Uterus (tissue), 2 donors: ENCODE measurements around the gene ACKR2.

Experiments
- POLR2A ChIP-seq, 2 donors: fragments of 450-650 bp; IDR thresholded peaks; one replicate each; pipeline ENCODE4 v1.6.1; 2016; ENCODE audit warnings: antibody characterized with exemption in 2 of 2, mild to moderate bottlenecking in 1 of 2, moderate library complexity in 1 of 2
- TF ChIP-seq, protein P1 (sequence below), 4 experiments: fragments of 200-600 bp in 2 of 4; fragments of 450-650 bp in 2 of 4; sonication (generic) in 2 of 4; IDR thresholded peaks; one replicate each; pipeline ENCODE4 v1.5.1; 2016 to 2019; ENCODE audit warnings: antibody characterized with exemption in 4 of 4, mild to moderate bottlenecking in 2 of 4, moderate library complexity in 1 of 4

GRCh38 chr3:42762046-42762724, 47.1 kb upstream of the ACKR2 start:
- TF ChIP-seq, protein P1, sequence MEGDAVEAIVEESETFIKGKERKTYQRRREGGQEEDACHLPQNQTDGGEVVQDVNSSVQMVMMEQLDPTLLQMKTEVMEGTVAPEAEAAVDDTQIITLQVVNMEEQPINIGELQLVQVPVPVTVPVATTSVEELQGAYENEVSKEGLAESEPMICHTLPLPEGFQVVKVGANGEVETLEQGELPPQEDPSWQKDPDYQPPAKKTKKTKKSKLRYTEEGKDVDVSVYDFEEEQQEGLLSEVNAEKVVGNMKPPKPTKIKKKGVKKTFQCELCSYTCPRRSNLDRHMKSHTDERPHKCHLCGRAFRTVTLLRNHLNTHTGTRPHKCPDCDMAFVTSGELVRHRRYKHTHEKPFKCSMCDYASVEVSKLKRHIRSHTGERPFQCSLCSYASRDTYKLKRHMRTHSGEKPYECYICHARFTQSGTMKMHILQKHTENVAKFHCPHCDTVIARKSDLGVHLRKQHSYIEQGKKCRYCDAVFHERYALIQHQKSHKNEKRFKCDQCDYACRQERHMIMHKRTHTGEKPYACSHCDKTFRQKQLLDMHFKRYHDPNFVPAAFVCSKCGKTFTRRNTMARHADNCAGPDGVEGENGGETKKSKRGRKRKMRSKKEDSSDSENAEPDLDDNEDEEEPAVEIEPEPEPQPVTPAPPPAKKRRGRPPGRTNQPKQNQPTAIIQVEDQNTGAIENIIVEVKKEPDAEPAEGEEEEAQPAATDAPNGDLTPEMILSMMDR (IDR thresholded peaks at IDR 0.05) = no peak
- TF ChIP-seq POLR2A (IDR thresholded peaks at IDR 0.05) = no peak
